ENCODE results near the gene FZD10.

DNA sequence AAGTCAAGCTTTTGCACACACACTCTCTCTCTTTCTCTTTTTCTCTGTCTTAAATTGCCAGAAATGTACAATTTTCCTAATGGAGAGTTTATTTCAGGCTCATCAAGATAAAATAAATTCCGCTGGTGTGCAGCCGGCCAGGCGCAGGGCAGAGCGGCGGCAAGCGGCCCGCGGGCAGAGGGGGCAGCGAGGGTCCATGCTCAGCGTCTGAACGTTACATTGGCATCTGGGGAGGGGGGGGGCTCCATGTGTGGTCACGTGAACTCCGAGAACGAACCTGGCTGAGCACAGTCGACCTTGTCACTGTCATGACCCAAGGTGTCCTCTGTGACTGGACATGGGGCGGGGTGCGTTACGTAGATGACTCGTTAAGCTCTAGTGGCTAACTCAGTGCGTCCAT, 23.8 kb upstream of the FZD10 start:
- TF ChIP-seq JUN (IDR thresholded peaks at IDR 0.05; ENCODE audit: low read depth, low read length) (no peak), SP1 (IDR thresholded peaks at IDR 0.05; ENCODE audit: low read depth, low read length) (no peak), SRF (IDR thresholded peaks at IDR 0.05; ENCODE audit: low read depth, low read length) (no peak), POLR2A (IDR thresholded peaks at IDR 0.05; ENCODE audit: control extremely low read depth in 1 of 2, low read depth in 2 of 2, low read length in 2 of 2) (no peak)
- TF ChIP-seq, protein P1, sequence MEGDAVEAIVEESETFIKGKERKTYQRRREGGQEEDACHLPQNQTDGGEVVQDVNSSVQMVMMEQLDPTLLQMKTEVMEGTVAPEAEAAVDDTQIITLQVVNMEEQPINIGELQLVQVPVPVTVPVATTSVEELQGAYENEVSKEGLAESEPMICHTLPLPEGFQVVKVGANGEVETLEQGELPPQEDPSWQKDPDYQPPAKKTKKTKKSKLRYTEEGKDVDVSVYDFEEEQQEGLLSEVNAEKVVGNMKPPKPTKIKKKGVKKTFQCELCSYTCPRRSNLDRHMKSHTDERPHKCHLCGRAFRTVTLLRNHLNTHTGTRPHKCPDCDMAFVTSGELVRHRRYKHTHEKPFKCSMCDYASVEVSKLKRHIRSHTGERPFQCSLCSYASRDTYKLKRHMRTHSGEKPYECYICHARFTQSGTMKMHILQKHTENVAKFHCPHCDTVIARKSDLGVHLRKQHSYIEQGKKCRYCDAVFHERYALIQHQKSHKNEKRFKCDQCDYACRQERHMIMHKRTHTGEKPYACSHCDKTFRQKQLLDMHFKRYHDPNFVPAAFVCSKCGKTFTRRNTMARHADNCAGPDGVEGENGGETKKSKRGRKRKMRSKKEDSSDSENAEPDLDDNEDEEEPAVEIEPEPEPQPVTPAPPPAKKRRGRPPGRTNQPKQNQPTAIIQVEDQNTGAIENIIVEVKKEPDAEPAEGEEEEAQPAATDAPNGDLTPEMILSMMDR (IDR thresholded peaks at IDR 0.05; ENCODE audit: control extremely low read depth in 1 of 3, insufficient read depth in 1 of 3, low read depth in 1 of 3, low read length in 3 of 3): no peak
- TF ChIP-seq, protein P2, sequence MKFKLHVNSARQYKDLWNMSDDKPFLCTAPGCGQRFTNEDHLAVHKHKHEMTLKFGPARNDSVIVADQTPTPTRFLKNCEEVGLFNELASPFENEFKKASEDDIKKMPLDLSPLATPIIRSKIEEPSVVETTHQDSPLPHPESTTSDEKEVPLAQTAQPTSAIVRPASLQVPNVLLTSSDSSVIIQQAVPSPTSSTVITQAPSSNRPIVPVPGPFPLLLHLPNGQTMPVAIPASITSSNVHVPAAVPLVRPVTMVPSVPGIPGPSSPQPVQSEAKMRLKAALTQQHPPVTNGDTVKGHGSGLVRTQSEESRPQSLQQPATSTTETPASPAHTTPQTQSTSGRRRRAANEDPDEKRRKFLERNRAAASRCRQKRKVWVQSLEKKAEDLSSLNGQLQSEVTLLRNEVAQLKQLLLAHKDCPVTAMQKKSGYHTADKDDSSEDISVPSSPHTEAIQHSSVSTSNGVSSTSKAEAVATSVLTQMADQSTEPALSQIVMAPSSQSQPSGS (IDR thresholded peaks at IDR 0.05; ENCODE audit: low read length): no peak
